Progenitor cell of endocrine pancreas (in vitro differentiated cells): ENCODE data around the gene EXD3. TPM values are rescaled to one million over a fixed set of nuclear protein-coding genes. Genes with fewer than 3 reads are reported as not detected.

Source experiments
- DNase-seq: peaks from one replicate; pipeline ENCODE4 v3.0.0; 2021; ENCODE audit warnings: low spot score; ENCODE audit not compliant: unreplicated experiment
- H3K27ac Mint-ChIP-seq: 2 replicates; pipeline ENCODE4 v1.8.0; 2021; ENCODE audit warnings: mild to moderate bottlenecking, moderate library complexity, mixed read lengths
- H3K27me3 Mint-ChIP-seq: 2 replicates; pipeline ENCODE4 v1.8.0; 2021; ENCODE audit warnings: mixed read lengths
- H3K36me3 Mint-ChIP-seq: 2 replicates; pipeline ENCODE4 v1.8.0; 2022; ENCODE audit warnings: mixed read lengths; ENCODE audit not compliant: insufficient read depth
- H3K4me1 Mint-ChIP-seq: 2 replicates; pipeline ENCODE4 v1.8.0; 2021; ENCODE audit warnings: low read depth, mixed read lengths
- H3K4me3 Mint-ChIP-seq: 2 replicates; pipeline ENCODE4 v1.8.0; 2021; ENCODE audit warnings: low read depth, mild to moderate bottlenecking, moderate library complexity, mixed read lengths
- H3K9me3 Mint-ChIP-seq: 2 replicates; pipeline ENCODE4 v1.8.0; 2021; ENCODE audit warnings: low read depth, mixed read lengths
- total RNA-seq: library from RNA; stranded (reverse); gene quantifications from 2 replicates; pipeline ENCODE4 v1.2.1, GENCODE V29; 2021
- TF ChIP-seq, protein P1 (sequence below): fragments of 200-600 bp; sonication (generic); IDR thresholded peaks from one replicate; pipeline ENCODE4 v1.5.0; 2021; ENCODE audit warnings: antibody characterized with exemption, mild to moderate bottlenecking; ENCODE audit not compliant: unreplicated experiment

The EXD3 gene
- total RNA-seq, 1 donor from 2014 or later, result 31.7 TPM

DNA sequence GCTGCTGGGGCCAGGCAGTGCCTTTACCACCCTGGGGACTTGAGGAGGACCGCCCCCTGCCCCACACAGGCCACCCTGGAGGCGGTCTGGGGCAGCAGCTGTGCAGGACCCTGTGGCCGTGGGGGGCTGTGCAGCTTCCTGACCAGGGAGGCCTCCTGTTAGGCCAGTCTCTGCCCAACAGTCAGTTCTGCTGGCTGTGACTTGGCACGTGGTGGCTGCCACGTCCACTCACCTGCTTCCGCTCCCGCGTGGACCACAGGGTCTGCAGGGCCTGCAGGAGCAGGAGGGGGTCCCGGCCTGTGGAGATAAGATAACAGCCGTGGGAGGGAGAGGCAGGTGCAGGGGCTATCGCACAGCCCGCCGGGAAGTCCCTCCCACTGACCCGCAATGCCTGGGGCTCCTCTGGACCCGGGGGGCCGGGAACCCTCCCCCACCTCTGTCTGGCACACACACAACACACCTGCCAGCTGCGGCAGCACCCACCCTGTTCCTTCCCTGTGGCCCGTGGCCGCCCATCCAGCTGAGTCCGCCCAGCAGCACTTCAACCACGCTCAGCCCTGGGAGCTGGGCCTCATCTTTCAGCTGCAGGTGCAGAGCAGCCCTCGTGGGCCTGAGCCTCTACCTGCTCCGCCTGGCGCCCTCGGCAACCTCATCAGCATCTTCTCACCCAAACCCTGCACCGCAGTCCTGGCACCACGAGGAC is 39.7 kb downstream of the EXD3 start:
- Mint-ChIP-seq H3K4me3 (peak overlapping the region; percentile 41), H3K4me1 (peaks cover 3% of the 10 kb centered on the region), H3K27me3 (no peaks in the 10 kb centered on the region), H3K27ac (no peak overlapping the region), H3K9me3 (no peaks in the 10 kb centered on the region), H3K36me3 (peaks cover 7% of the 10 kb centered on the region)
- DNase-seq, result no peak
- TF ChIP-seq, protein P1, sequence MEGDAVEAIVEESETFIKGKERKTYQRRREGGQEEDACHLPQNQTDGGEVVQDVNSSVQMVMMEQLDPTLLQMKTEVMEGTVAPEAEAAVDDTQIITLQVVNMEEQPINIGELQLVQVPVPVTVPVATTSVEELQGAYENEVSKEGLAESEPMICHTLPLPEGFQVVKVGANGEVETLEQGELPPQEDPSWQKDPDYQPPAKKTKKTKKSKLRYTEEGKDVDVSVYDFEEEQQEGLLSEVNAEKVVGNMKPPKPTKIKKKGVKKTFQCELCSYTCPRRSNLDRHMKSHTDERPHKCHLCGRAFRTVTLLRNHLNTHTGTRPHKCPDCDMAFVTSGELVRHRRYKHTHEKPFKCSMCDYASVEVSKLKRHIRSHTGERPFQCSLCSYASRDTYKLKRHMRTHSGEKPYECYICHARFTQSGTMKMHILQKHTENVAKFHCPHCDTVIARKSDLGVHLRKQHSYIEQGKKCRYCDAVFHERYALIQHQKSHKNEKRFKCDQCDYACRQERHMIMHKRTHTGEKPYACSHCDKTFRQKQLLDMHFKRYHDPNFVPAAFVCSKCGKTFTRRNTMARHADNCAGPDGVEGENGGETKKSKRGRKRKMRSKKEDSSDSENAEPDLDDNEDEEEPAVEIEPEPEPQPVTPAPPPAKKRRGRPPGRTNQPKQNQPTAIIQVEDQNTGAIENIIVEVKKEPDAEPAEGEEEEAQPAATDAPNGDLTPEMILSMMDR, result no peak

DNA sequence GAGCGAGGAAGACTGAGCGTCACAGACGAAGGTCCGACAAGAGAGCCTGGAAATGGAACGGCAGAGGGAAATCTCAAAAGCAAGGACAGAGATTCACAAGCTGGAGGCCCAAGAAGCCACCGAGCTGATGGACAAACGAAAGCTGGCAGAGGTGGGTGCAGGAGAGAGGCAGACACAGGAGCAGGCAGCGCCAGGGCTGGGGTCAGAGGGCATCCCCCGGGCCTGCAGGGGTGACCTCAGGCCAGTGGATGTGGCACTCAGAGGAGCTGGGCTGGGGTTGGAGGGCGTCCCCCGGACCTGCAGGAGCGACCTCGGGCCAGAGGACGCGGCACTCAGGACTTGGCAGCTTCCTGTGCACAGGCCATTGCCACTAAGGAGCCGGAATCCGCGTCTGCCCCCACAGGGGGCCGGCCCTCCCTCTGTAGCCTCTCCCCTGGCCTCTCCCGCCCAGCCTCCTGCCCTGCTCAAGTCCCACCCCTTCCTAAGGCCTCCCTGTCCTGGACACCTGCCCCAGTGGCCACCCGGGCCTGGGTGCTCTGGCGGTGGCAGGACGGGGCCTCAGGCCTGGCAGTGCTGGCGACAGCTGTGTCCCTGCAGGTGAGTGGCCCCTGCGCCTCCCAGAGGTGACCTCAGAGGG is 40.4 kb downstream of the EXD3 start:
- DNase-seq, result no peak
- no peaks in the 10 kb centered on the region for H3K27me3 Mint-ChIP-seq
- TF ChIP-seq, protein P1, result no peak
- H3K4me1 Mint-ChIP-seq, result peaks cover 3% of the 10 kb centered on the region
- no peak overlapping the region for H3K4me3 Mint-ChIP-seq
- H3K9me3 Mint-ChIP-seq, result no peaks in the 10 kb centered on the region
- H3K36me3 Mint-ChIP-seq, result peaks cover 7% of the 10 kb centered on the region
- peak overlapping the region; percentile 64 for H3K27ac Mint-ChIP-seq

DNA sequence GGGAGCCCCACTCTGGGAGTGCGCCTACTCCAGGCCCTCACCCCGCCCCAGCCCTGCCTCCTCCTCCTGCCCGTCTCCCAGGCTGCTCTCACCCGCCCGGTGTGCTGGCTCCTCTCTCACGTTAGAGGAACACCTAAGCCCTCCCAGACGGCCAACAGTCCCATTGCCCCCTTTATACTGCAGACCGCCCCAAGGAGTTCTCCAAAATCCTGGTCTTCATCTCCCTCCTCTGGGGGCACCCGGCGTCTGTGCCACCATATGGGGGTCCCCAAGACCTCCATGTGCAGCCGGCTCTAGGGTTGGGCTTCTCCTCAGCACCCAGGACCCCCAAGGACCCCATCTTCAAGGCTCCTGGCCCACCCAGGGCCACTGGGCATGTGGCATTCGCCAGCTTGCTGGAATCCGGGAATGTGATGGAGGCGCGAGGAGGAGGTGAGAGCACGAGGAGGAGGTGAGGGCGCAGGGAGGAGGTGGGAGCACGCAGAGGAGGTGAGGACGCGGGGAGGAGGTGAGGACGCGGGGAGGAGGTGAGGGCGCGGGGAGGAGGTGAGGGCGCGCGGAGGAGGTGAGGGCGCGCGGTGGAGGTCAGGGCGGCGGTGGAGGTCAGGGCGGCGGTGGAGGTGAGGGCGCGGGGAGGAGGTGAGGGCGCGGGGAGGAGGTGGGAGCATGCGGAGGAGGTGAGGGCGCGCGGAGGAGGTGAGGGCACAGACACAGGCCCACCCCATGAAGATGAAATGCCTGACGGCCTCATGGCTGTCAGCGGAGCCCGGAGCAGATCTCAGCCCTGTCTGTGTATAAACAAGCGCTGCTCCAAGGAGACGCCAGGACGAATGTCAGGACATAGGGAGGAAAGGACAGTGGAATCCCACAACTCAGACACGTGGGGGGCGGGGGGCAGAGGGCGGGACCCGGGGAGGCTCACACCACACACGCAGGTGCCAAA is 41.2 kb downstream of the EXD3 start:
- no peaks in the 10 kb centered on the region for H3K27me3 Mint-ChIP-seq
- H3K36me3 Mint-ChIP-seq, result peaks cover 7% of the 10 kb centered on the region
- H3K4me1 Mint-ChIP-seq, result peaks cover 3% of the 10 kb centered on the region
- no peak overlapping the region for H3K27ac Mint-ChIP-seq
- TF ChIP-seq, protein P1, result no peak
- DNase-seq, result no peak
- H3K4me3 Mint-ChIP-seq, result no peak overlapping the region
- H3K9me3 Mint-ChIP-seq, result no peaks in the 10 kb centered on the region

DNA sequence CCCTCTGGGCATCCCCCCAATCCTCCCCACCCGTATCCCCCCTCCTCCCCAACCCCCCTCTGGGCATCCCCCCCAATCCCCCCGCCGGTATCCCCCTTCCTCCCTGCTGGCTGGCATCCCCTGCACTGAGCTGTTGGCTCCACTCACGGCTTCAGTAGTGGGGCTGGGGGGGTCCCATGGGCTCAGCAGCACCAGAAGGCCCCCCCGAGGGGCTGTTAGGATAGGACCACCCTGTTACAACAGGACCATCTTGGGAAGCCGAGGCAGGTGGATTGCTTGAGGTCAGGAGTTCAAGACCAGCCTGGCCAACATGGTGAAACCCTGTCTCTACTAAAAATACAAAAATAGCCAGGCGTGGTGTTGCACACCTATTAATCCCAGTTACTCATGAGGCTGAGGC is 42.4 kb downstream of the EXD3 start:
- H3K27ac Mint-ChIP-seq, result no peak overlapping the region
- H3K4me3 Mint-ChIP-seq, result no peak overlapping the region
- no peak for DNase-seq
- H3K27me3 Mint-ChIP-seq, result no peaks in the 10 kb centered on the region
- TF ChIP-seq, protein P1, result no peak
- H3K4me1 Mint-ChIP-seq, result peaks cover 3% of the 10 kb centered on the region
- H3K36me3 Mint-ChIP-seq, result peaks cover 7% of the 10 kb centered on the region
- no peaks in the 10 kb centered on the region for H3K9me3 Mint-ChIP-seq

DNA sequence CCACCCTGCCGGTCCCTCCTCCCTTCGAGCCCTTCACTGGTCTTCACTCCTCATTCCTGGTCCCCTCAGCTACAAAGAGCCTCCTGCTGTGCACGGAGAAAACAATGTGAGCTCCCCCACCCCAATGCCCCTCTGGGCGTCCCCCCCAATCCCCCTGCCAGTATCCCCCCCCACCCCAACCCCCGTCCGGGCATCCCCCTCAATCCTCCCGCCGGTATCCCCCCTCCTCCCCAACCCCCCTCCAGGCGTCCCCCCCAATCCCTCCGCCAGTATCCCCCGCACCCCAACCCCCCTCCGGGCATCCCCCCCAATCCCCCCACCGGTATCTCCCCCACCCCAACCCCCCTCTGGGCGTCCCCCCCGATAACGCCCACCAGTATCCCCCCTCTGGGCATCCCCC is 42.8 kb downstream of the EXD3 start:
- Mint-ChIP-seq H3K9me3 (no peaks in the 10 kb centered on the region), H3K36me3 (peaks cover 7% of the 10 kb centered on the region), H3K27ac (no peak overlapping the region), H3K27me3 (no peaks in the 10 kb centered on the region), H3K4me1 (peaks cover 3% of the 10 kb centered on the region), H3K4me3 (no peak overlapping the region)
- TF ChIP-seq, protein P1, result no peak
- no peak for DNase-seq
